ENCODE measurements around the gene FIBP. TPM values are rescaled to one million over a fixed set of nuclear protein-coding genes. Genes with fewer than 3 reads are reported as not detected.

Gene FIBP
- total and polyA plus RNA-seq, 2 of the 4 experiments (the other 2 are of a cell fraction), result 141 to 182 TPM

- peaks cover 61% of the 10 kb centered on the region for H3K4me1 ChIP-seq (ENCODE audit: control insufficient read depth, insufficient read depth, low read length)
- BruUV-seq (replicated peaks), result no TSS peak
- H2AFZ ChIP-seq (replicated peaks; ENCODE audit: low read length, poor library complexity), result peak overlapping the region; percentile 71
- H4K5ac ChIP-seq (ENCODE audit: low read depth, low read length), result peak overlapping the region; percentile 64
- peaks cover 11% of the 10 kb centered on the region for H4K20me1 ChIP-seq (ENCODE audit: insufficient read depth, low read length)
- peak overlapping the region; percentile 10; the same call in 1 of the 2 replicates for H3K4me3 ChIP-seq (ENCODE audit: insufficient read depth, low read depth, low read length)
- in situ Hi-C loops (cut with MboI; ENCODE audit: low sequenced_read_pairs), result no loop called here
- peak overlapping the region; percentile 92 for H2BK20ac ChIP-seq (ENCODE audit: low read depth, low read length)
- H2BK120ac ChIP-seq (ENCODE audit: low read depth, low read length), result peak overlapping the region; percentile 100
- no peak for ATAC-seq (ENCODE audit: low read depth)
- peak overlapping the region; percentile 99 for H2AK5ac ChIP-seq (ENCODE audit: low read depth, low read length)
- peak overlapping the region; percentile 56; the same call in 2 of the 3 replicates for H2BK15ac ChIP-seq (ENCODE audit: low read depth, low read length)
- peak overlapping the region; percentile 97 to 99 for H4K8ac ChIP-seq (ENCODE audit: low read depth in 2 of 2, low read length in 2 of 2)
- H3K23ac ChIP-seq (ENCODE audit: low read depth, low read length), result peak overlapping the region; percentile 97
- peak overlapping the region; percentile 99 for H2AK9ac ChIP-seq (replicated peaks; ENCODE audit: low read depth, low read length, poor library complexity)
- peak overlapping the region; percentile 82 for H3K27ac ChIP-seq (ENCODE audit: insufficient read depth, low read length)
- H3K4ac ChIP-seq (ENCODE audit: low read depth, low read length), result peak overlapping the region; percentile 100
- CTCF ChIA-PET, result interaction anchor here (1.0 kb wide), 2 partner anchors 26 to 28 kb away, joined by 4 to 9 read pairs; partner anchors contain the start of genes CCDC85B and FIBP
- H3K79me1 ChIP-seq (ENCODE audit: low read depth in 1 of 2, low read length in 2 of 2), result peaks cover 16 to 70% of the 10 kb centered on the region in 2 experiments; a peak in 3 of 4 replicates
- peak overlapping the region; percentile 68 for H3K9ac ChIP-seq (ENCODE audit: low read depth, low read length)
- H2BK5ac ChIP-seq (ENCODE audit: low read depth, low read length, poor library complexity, severe bottlenecking), result peak overlapping the region; percentile 96
- H3K4me2 ChIP-seq (ENCODE audit: low read depth, low read length), result peak overlapping the region; percentile 96
- intact Hi-C loops (cut with micrococcal nuclease), result loop anchor here (1.0 to 5.0 kb wide), 3 partner anchors 15 to 58 kb away; partner anchors contain the start of genes CFL1, FOSL1 and SART1
- POLR2A ChIA-PET (ENCODE audit: unreplicated experiment), result interaction anchor here (0.6 to 2.4 kb wide), 4 partner anchors 14 to 42 kb away, joined by 3 to 20 read pairs (median 10); partner anchors contain the start of genes CCDC85B, FIBP and FOSL1
- H3K27me3 ChIP-seq (ENCODE audit: control insufficient read depth, insufficient read depth, low read length), result no peaks in the 10 kb centered on the region
- 0% methylated on average over 5 of the region's 13 CpGs; no CpG with 5 or more reads in 1 of the 2 experiments for WGBS, 2 experiments (ENCODE audit: extremely low coverage in 2 of 2, insufficient read length in 1 of 2)
- H3K9me3 ChIP-seq (ENCODE audit: control insufficient read depth, insufficient read depth, low read length), result no peaks in the 10 kb centered on the region
- peak overlapping the region; percentile 100 for H4K91ac ChIP-seq (ENCODE audit: insufficient read depth, low read depth, low read length)
- H3K36me3 ChIP-seq (ENCODE audit: control insufficient read depth, insufficient read depth, low read length), result peaks cover 17% of the 10 kb centered on the region
- H3K14ac ChIP-seq (replicated peaks; ENCODE audit: low read depth, low read length), result peak overlapping the region; percentile 95
- H3K56ac ChIP-seq (ENCODE audit: extremely low read depth, insufficient read depth, low read length), result peak overlapping the region; percentile 90
- peak; percentile 99 for DNase-seq
- peak overlapping the region; percentile 88 for H3K18ac ChIP-seq (ENCODE audit: low read depth, low read length)
- peaks cover 39% of the 10 kb centered on the region for H3K9me1 ChIP-seq (ENCODE audit: insufficient read depth, low read length)
- dilution Hi-C loops (cut with HindIII; ENCODE audit: low sequenced_read_pairs, unreplicated experiment), result no loop called here
- peak; percentile 90 for TF ChIP-seq NFE2L2 (IDR thresholded peaks at IDR 0.05; ENCODE audit: low read depth, low read length)
- no peak for TF ChIP-seq MXI1 (IDR thresholded peaks at IDR 0.05; ENCODE audit: borderline replicate concordance, low read depth, low read length)
- peak; percentile 75 for TF ChIP-seq POLR2A (IDR thresholded peaks at IDR 0.05; ENCODE audit: low read depth, low read length)
- TF ChIP-seq, protein P1, sequence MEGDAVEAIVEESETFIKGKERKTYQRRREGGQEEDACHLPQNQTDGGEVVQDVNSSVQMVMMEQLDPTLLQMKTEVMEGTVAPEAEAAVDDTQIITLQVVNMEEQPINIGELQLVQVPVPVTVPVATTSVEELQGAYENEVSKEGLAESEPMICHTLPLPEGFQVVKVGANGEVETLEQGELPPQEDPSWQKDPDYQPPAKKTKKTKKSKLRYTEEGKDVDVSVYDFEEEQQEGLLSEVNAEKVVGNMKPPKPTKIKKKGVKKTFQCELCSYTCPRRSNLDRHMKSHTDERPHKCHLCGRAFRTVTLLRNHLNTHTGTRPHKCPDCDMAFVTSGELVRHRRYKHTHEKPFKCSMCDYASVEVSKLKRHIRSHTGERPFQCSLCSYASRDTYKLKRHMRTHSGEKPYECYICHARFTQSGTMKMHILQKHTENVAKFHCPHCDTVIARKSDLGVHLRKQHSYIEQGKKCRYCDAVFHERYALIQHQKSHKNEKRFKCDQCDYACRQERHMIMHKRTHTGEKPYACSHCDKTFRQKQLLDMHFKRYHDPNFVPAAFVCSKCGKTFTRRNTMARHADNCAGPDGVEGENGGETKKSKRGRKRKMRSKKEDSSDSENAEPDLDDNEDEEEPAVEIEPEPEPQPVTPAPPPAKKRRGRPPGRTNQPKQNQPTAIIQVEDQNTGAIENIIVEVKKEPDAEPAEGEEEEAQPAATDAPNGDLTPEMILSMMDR (conservative IDR thresholded peaks at IDR 0.05; ENCODE audit: low read depth, low read length), result no peak
- TF ChIP-seq BHLHE40 (IDR thresholded peaks at IDR 0.05; ENCODE audit: low read depth, low read length), result peak; percentile 99
- no peak for TF ChIP-seq MAZ (IDR thresholded peaks at IDR 0.05; ENCODE audit: borderline replicate concordance, low read depth, low read length)
- TF ChIP-seq SMC3 (IDR thresholded peaks at IDR 0.05; ENCODE audit: low read depth, low read length), result no peak
- no peak for TF ChIP-seq RAD21 (IDR thresholded peaks at IDR 0.05; ENCODE audit: low read length)
- TF ChIP-seq FOS (IDR thresholded peaks at IDR 0.05; ENCODE audit: low read depth, low read length), result peak; percentile 100
- TF ChIP-seq CEBPB (IDR thresholded peaks at IDR 0.05; ENCODE audit: low read depth, low read length), result no peak
- TF ChIP-seq CHD1 (IDR thresholded peaks at IDR 0.05; ENCODE audit: low read depth, low read length), result no peak
- TF ChIP-seq MAFK (IDR thresholded peaks at IDR 0.05; ENCODE audit: low read depth, low read length), result peak; percentile 64; the same call in 1 of the 2 replicates
- TF ChIP-seq, protein P2, sequence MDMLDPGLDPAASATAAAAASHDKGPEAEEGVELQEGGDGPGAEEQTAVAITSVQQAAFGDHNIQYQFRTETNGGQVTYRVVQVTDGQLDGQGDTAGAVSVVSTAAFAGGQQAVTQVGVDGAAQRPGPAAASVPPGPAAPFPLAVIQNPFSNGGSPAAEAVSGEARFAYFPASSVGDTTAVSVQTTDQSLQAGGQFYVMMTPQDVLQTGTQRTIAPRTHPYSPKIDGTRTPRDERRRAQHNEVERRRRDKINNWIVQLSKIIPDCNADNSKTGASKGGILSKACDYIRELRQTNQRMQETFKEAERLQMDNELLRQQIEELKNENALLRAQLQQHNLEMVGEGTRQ (IDR thresholded peaks at IDR 0.05; ENCODE audit: low read depth, low read length), result no peak
- no peak for TF ChIP-seq RFX5 (IDR thresholded peaks at IDR 0.05; ENCODE audit: low read depth, low read length)
- TF ChIP-seq, protein P3, sequence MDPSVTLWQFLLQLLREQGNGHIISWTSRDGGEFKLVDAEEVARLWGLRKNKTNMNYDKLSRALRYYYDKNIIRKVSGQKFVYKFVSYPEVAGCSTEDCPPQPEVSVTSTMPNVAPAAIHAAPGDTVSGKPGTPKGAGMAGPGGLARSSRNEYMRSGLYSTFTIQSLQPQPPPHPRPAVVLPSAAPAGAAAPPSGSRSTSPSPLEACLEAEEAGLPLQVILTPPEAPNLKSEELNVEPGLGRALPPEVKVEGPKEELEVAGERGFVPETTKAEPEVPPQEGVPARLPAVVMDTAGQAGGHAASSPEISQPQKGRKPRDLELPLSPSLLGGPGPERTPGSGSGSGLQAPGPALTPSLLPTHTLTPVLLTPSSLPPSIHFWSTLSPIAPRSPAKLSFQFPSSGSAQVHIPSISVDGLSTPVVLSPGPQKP (IDR thresholded peaks at IDR 0.05; ENCODE audit: borderline replicate concordance, low read depth, low read length), result no peak
These were observed 27.6 kb upstream of the FIBP start for GRCh38 chr11:65915821-65916251.
